ENCODE data around the gene GRIK2. TPM values are rescaled to one million over a fixed set of nuclear protein-coding genes. Genes with fewer than 3 reads are reported as not detected.

Gene GRIK2
- total and polyA plus RNA-seq, 3 experiments from 2014 or later = not detected

DNA sequence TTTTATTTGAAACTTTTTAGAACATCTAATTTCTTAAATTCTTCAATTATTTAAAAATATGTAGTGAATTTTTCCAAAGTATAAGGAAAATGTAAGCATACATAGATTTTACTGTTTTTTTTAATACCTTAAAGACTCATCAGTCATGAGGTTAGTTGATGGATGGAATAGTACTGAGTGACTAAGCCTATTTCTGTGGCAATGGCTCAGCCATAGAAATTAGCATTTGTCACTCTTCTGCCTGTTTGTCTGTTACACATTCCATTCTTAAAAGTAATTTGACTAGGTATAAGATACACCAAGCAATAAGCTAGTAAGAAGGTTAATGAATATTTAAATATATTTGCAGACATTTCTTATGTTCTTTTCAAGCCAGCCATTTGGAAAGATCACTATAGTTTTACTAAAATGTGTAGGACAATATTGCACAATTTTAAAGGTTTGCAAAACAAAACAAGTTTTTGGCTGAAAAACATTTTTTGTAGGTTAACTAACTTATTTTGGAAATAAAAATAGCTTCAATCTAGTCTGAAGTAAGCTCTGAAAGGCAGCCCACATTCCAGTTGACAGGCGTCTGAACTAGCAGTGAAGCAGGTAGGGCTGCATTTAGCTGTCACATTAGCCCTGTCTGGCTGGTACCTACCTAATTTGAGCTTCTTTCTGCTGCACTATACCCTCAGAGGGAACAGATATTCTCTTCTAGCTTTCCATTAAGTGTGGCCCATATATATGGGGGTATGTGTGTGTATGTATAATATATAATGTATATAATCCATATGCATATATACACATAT, 385.7 kb downstream of the GRIK2 start:
- Mint-ChIP-seq H3K27me3 (no peaks in the 10 kb centered on the region), H3K36me3 (no peaks in the 10 kb centered on the region), H3K4me3 (no peak overlapping the region), H3K4me1 (no peaks in the 10 kb centered on the region), H3K9me3 (peaks cover 0 to 3% (median 0%) of the 10 kb centered on the region in 5 donors), H3K27ac (no peak overlapping the region)
- no peaks in the 10 kb centered on the region for H3K4me1 ChIP-seq (ENCODE audit: insufficient read depth, low read length)
- H3K4me3 ChIP-seq (ENCODE audit: low read length) = no peak overlapping the region
- H3K27ac ChIP-seq (ENCODE audit: low read depth, low read length) = no peak overlapping the region
- ChIA-PET CTCF (no interaction called here), POLR2A (no interaction called here)
- H3K36me3 ChIP-seq (ENCODE audit: insufficient read depth, low read length) = no peaks in the 10 kb centered on the region
- DNase-seq = no peak
- H3K9me3 ChIP-seq (ENCODE audit: low read length) = no peaks in the 10 kb centered on the region
- no peaks in the 10 kb centered on the region for H3K27me3 ChIP-seq (ENCODE audit: insufficient read depth, low read length, poor library complexity, severe bottlenecking)

DNA sequence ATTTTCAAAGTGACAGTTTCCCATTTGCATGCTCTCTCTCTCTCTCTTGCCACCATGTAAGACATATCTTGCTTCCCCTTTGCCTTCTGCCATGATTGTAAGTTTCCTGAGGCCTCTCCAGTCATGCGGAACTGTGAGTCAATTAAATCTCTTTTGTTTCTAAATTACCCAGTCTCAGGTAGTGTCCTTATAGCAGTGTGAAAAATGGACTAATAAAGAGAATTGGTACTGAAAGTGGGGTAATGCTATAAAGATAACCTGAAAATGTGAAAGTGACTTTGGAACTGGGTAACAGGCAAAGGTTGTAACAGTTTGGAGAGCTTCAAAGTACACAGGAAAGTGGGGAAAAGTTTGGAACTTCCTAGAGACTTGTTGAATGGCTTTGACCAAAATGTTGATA, 389.8 kb downstream of the GRIK2 start:
- Mint-ChIP-seq H3K36me3 (no peaks in the 10 kb centered on the region), H3K4me1 (no peaks in the 10 kb centered on the region), H3K27ac (no peak overlapping the region), H3K4me3 (no peak overlapping the region), H3K27me3 (no peaks in the 10 kb centered on the region), H3K9me3 (peaks cover 0 to 5% (median 3%) of the 10 kb centered on the region in 5 donors)
- Histone ChIP-seq H3K4me3 (ENCODE audit: low read length) (no peak overlapping the region), H3K9me3 (ENCODE audit: low read length) (no peaks in the 10 kb centered on the region), H3K27me3 (ENCODE audit: insufficient read depth, low read length, poor library complexity, severe bottlenecking) (no peaks in the 10 kb centered on the region), H3K4me1 (ENCODE audit: insufficient read depth, low read length) (no peaks in the 10 kb centered on the region), H3K36me3 (ENCODE audit: insufficient read depth, low read length) (no peaks in the 10 kb centered on the region), H3K27ac (ENCODE audit: low read depth, low read length) (no peak overlapping the region)
- ChIA-PET POLR2A (no interaction called here), CTCF (no interaction called here)
- DNase-seq = no peak

DNA sequence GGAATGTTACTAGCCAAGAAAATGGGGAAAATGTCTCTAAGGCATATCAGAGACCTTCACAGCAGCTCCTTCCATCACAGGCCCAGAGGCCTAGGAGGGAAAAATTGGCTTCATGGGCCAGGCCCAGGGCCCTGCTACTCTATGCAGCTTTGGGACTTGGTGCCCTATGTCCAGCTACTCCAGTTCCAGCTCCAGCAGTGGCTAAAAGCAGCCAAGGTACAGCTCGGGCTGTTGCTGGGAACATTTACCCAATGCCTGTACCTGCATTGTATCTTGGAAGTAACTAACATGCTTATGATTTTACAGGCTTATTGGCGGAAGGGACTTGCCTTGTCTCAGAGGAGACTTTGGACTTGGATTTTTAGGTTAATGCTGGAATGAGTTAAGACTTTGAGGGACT, 390.6 kb downstream of the GRIK2 start:
- H3K9me3 Mint-ChIP-seq = peaks cover 0 to 5% (median 3%) of the 10 kb centered on the region in 5 donors
- DNase-seq = no peak

DNA sequence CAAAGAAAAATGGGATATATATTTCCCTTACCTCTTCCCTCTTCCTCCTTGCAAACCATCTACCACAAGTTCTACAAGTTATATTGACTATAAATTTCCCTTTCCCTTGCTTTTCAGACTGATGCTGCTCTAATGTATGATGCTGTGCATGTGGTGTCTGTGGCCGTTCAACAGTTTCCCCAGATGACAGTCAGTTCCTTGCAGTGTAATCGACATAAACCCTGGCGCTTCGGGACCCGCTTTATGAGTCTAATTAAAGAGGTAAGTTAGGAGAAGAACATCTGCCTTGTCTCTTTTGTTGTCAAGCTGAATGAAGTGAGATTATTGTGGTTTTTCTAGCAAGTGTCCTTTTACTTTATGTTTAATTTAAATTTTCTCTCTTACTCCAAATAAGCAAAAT, 406.0 kb downstream of the GRIK2 start:
- CTCF ChIA-PET = no interaction called here
- Mint-ChIP-seq H3K36me3 (no peaks in the 10 kb centered on the region), H3K27ac (no peak overlapping the region), H3K4me3 (no peak overlapping the region), H3K9me3 (peaks cover 2 to 8% (median 3%) of the 10 kb centered on the region in 5 donors), H3K27me3 (no peaks in the 10 kb centered on the region), H3K4me1 (no peaks in the 10 kb centered on the region)
- no peak overlapping the region for H3K4me3 ChIP-seq (ENCODE audit: low read length)
- POLR2A ChIA-PET = no interaction called here
- no peak for DNase-seq
- no peaks in the 10 kb centered on the region for H3K36me3 ChIP-seq (ENCODE audit: insufficient read depth, low read length)
- no peak overlapping the region for H3K27ac ChIP-seq (ENCODE audit: low read depth, low read length)
- no peaks in the 10 kb centered on the region for H3K4me1 ChIP-seq (ENCODE audit: insufficient read depth, low read length)
- H3K9me3 ChIP-seq (ENCODE audit: low read length) = no peaks in the 10 kb centered on the region
- H3K27me3 ChIP-seq (ENCODE audit: insufficient read depth, low read length, poor library complexity, severe bottlenecking) = no peaks in the 10 kb centered on the region

More for the DNA sequence above, 390.6 kb downstream of the GRIK2 start:
- no peak overlapping the region for H3K27ac ChIP-seq (ENCODE audit: low read depth, low read length)
- H3K4me3 ChIP-seq (ENCODE audit: low read length) = no peak overlapping the region
- ChIA-PET POLR2A (no interaction called here), CTCF (no interaction called here)
- H3K36me3 ChIP-seq (ENCODE audit: insufficient read depth, low read length) = no peaks in the 10 kb centered on the region
- no peaks in the 10 kb centered on the region for H3K9me3 ChIP-seq (ENCODE audit: low read length)
- H3K27me3 Mint-ChIP-seq = no peaks in the 10 kb centered on the region
- no peaks in the 10 kb centered on the region for H3K4me1 Mint-ChIP-seq
- H3K4me1 ChIP-seq (ENCODE audit: insufficient read depth, low read length) = no peaks in the 10 kb centered on the region
- no peak overlapping the region for H3K27ac Mint-ChIP-seq
- no peaks in the 10 kb centered on the region for H3K27me3 ChIP-seq (ENCODE audit: insufficient read depth, low read length, poor library complexity, severe bottlenecking)
- H3K36me3 Mint-ChIP-seq = no peaks in the 10 kb centered on the region
- no peak overlapping the region for H3K4me3 Mint-ChIP-seq

DNA sequence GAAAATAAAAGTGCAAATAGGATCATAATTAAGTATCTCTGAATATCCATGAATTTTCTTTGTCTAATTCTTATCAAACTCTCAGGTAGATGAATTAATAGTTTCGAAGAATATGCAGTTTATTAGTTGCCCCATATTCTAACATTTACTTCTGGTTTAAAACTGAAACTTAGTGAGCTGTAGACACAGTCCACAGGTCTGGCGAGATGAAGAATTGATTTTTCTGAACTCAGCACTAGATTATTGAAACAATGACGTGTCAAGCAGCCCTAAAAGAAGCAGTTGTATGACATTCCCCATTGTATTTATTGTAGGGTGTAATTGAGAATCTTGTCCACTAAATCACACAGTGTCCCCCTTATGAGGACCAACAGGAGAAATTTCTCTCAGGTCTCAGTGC, 407.1 kb downstream of the GRIK2 start:
- H3K27ac Mint-ChIP-seq = no peak overlapping the region
- no peaks in the 10 kb centered on the region for H3K27me3 Mint-ChIP-seq
- peaks cover 0 to 7% (median 0%) of the 10 kb centered on the region in 5 donors for H3K9me3 Mint-ChIP-seq
- no peak for DNase-seq
- no peaks in the 10 kb centered on the region for H3K4me1 ChIP-seq (ENCODE audit: insufficient read depth, low read length)
- POLR2A ChIA-PET = no interaction called here
- CTCF ChIA-PET = no interaction called here
- no peak overlapping the region for H3K4me3 Mint-ChIP-seq
- H3K4me1 Mint-ChIP-seq = no peaks in the 10 kb centered on the region
- H3K27ac ChIP-seq (ENCODE audit: low read depth, low read length) = no peak overlapping the region
- no peaks in the 10 kb centered on the region for H3K27me3 ChIP-seq (ENCODE audit: insufficient read depth, low read length, poor library complexity, severe bottlenecking)
- H3K4me3 ChIP-seq (ENCODE audit: low read length) = no peak overlapping the region
- no peaks in the 10 kb centered on the region for H3K36me3 ChIP-seq (ENCODE audit: insufficient read depth, low read length)
- no peaks in the 10 kb centered on the region for H3K9me3 ChIP-seq (ENCODE audit: low read length)
- H3K36me3 Mint-ChIP-seq = no peaks in the 10 kb centered on the region

DNA sequence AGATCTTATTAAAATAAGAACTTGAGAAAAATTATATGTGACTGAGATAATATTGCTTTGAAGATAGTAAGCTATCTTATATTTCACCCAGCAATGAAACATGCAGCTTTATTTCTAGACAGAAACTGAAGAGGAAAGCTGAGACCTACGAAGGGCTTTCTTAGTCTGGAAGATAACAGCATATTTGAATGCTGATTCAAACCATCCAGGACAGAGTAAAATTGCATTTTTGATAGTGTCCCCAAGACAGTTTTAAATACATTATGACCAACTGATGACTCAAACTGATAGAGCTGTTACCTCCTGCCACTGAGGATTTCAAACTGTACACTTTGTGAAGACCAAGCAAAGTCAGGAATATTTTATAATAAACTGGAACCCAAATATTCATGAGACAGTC, 409.6 kb downstream of the GRIK2 start:
- Histone ChIP-seq H3K9me3 (ENCODE audit: low read length) (no peaks in the 10 kb centered on the region), H3K27me3 (ENCODE audit: insufficient read depth, low read length, poor library complexity, severe bottlenecking) (no peaks in the 10 kb centered on the region), H3K36me3 (ENCODE audit: insufficient read depth, low read length) (no peaks in the 10 kb centered on the region), H3K27ac (ENCODE audit: low read depth, low read length) (no peak overlapping the region), H3K4me3 (ENCODE audit: low read length) (no peak overlapping the region), H3K4me1 (ENCODE audit: insufficient read depth, low read length) (no peaks in the 10 kb centered on the region)
- ChIA-PET CTCF (no interaction called here), POLR2A (no interaction called here)
- no peak overlapping the region for H3K27ac Mint-ChIP-seq
- H3K36me3 Mint-ChIP-seq = no peaks in the 10 kb centered on the region
- no peak for DNase-seq
- H3K27me3 Mint-ChIP-seq = no peaks in the 10 kb centered on the region
- H3K9me3 Mint-ChIP-seq = peaks cover 0 to 10% (median 2%) of the 10 kb centered on the region in 5 donors
- no peak overlapping the region for H3K4me3 Mint-ChIP-seq
- H3K4me1 Mint-ChIP-seq = no peaks in the 10 kb centered on the region

DNA sequence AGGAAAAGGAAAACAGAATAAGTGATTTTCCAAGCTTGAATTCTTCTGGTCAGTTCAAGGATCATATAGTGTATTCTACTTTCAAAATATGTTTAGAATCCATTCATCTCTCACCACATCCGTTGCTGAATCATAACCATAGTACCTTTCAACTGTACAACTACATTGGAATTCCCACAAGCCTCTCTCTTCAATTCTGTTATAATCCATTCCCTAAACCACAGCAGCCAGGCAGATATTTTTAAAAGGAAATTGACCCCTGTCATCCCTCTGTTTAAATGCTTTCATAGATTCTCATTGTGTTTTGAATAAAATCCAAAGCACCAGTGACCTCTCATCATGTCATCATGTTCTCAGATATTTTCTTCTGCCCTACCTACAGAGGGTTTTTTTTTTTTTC, 412.7 kb downstream of the GRIK2 start:
- Histone ChIP-seq H3K36me3 (ENCODE audit: insufficient read depth, low read length) (no peaks in the 10 kb centered on the region), H3K4me1 (ENCODE audit: insufficient read depth, low read length) (no peaks in the 10 kb centered on the region), H3K9me3 (ENCODE audit: low read length) (no peaks in the 10 kb centered on the region), H3K27me3 (ENCODE audit: insufficient read depth, low read length, poor library complexity, severe bottlenecking) (no peaks in the 10 kb centered on the region), H3K27ac (ENCODE audit: low read depth, low read length) (no peak overlapping the region), H3K4me3 (ENCODE audit: low read length) (no peak overlapping the region)
- peaks cover 0 to 10% (median 2%) of the 10 kb centered on the region in 5 donors for H3K9me3 Mint-ChIP-seq
- H3K4me3 Mint-ChIP-seq = no peak overlapping the region
- ChIA-PET CTCF (no interaction called here), POLR2A (no interaction called here)
- DNase-seq = no peak
- no peaks in the 10 kb centered on the region for H3K4me1 Mint-ChIP-seq
- H3K27ac Mint-ChIP-seq = no peak overlapping the region
- H3K36me3 Mint-ChIP-seq = no peaks in the 10 kb centered on the region
- no peaks in the 10 kb centered on the region for H3K27me3 Mint-ChIP-seq

DNA sequence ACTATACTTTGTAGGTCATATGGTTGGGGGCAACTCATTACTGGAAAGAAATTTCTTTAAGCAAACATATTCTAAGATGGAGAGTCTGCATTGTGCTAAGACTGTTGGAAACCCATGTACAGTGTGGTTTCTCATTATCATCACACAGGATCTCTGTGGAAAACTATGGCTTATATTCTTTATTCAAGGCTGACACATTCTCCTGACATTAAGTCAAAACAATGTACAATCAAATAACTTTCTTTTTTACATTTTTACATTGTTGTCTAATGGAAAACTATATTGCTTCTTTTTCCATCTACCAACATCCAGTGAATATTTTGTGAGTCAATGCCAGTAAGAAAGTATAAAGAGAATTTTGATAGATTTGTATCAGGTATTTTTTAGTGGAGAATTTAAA, 417.6 kb downstream of the GRIK2 start:
- Histone ChIP-seq H3K27ac (ENCODE audit: low read depth, low read length) (no peak overlapping the region), H3K4me1 (ENCODE audit: insufficient read depth, low read length) (no peaks in the 10 kb centered on the region), H3K27me3 (ENCODE audit: insufficient read depth, low read length, poor library complexity, severe bottlenecking) (no peaks in the 10 kb centered on the region), H3K4me3 (ENCODE audit: low read length) (no peak overlapping the region), H3K9me3 (ENCODE audit: low read length) (no peaks in the 10 kb centered on the region), H3K36me3 (ENCODE audit: insufficient read depth, low read length) (no peaks in the 10 kb centered on the region)
- ChIA-PET POLR2A (no interaction called here), CTCF (no interaction called here)
- no peak overlapping the region for H3K4me3 Mint-ChIP-seq
- no peak overlapping the region for H3K27ac Mint-ChIP-seq
- no peaks in the 10 kb centered on the region for H3K4me1 Mint-ChIP-seq
- no peaks in the 10 kb centered on the region for H3K27me3 Mint-ChIP-seq
- DNase-seq = no peak
- peaks cover 0 to 3% (median 2%) of the 10 kb centered on the region in 5 donors for H3K9me3 Mint-ChIP-seq
- no peaks in the 10 kb centered on the region for H3K36me3 Mint-ChIP-seq
